Panc1 (cell line): ENCODE data around the gene PVALB. TPM values are rescaled to one million over a fixed set of nuclear protein-coding genes. Genes with fewer than 3 reads are reported as not detected.

Experiments
- total RNA-seq: library from RNA; stranded (reverse); gene quantifications from one replicate; pipeline ENCODE4 v1.2.1, GENCODE V29; 2021; ENCODE audit not compliant: unreplicated experiment

Gene PVALB
- total RNA-seq, 1 experiment from 2014 or later: not detected

Other genes starting within 250 kb of the PVALB start
- gene CACNG2, start 113.3 kb downstream of the PVALB start, total RNA-seq: not detected
- gene IFT27, start 40.9 kb downstream of the PVALB start, total RNA-seq: 44.4 TPM
- not detected for gene NCF4, start 44.0 kb upstream of the PVALB start, total RNA-seq
- gene CSF2RB, start 96.6 kb upstream of the PVALB start, total RNA-seq: not detected
- gene TST, start 202.4 kb upstream of the PVALB start, total RNA-seq: 15.9 TPM
- 31.4 TPM for gene MPST, start 202.7 kb upstream of the PVALB start, total RNA-seq
- gene KCTD17, start 234.7 kb upstream of the PVALB start, total RNA-seq: 32.7 TPM